ENCODE results near the gene SLC25A48.

- TF ChIP-seq POLR2A (IDR thresholded peaks at IDR 0.05; ENCODE audit: low read length) (no peak), GATA1 (IDR thresholded peaks at IDR 0.05; ENCODE audit: low read depth, low read length) (no peak)
Measured at GRCh38 chr5:135890296-135890695, 55.8 kb downstream of the SLC25A48 start.
